ENCODE data around the gene CAND2.
"Not testable (repeated sequence)": the region's sequence is repeated elsewhere in the genome, so short reads cannot be mapped to it uniquely, and the experiment has no call there.

The CAND2 gene

DNA sequence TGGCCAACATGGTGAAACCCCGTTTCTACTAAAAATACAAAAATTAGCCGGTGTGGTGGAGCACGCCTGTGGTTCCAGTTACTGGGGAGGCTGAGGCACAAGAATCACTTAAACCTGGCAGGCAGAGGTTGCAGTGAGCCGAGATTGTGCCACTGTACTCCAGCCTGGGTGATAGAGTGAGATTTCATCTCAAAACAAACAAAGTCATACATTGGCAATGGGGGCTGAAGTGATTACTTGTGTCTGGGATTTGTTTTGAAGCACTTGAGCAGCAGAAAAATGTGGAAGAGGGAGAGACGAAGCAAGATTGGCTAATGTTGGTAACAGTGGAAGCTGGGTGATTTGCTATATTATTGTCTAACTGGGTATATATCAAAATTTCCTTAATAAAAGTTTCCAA, 24.0 kb upstream of the CAND2 start:
- no peak for DNase-seq

DNA sequence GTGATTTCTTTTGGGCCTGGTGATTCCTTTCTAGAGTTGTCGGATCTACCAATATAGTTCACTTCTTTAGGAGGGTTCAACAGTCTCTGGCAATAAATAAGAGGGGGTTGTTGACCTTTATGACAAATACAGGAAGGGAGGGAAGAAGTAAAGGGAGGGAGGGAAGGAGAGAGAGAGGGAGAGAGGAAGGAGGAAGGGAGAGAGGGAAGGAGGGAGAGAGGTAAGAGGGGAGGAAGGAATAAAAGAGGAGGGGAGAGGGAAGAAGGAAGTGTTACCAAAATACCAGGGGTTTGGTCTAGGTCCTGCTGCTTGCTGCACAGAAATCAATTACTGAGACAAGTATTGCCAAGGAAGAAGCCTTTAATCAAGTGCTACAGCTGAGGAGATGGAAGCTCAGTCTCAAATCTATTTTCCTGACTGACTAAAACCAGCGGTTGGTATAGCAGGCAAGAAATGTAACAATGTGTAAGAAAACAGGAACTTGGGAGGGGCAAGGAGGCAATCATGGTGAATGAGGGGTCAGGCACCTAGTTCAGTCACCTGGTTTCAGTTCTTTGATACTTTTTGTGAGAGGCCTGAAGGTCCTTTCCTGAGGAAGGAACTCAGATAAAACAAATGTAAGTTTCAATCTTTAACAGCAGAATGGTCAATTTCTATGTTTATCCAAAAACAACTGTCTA, 23.3 kb upstream of the CAND2 start:
- no peak for DNase-seq

DNA sequence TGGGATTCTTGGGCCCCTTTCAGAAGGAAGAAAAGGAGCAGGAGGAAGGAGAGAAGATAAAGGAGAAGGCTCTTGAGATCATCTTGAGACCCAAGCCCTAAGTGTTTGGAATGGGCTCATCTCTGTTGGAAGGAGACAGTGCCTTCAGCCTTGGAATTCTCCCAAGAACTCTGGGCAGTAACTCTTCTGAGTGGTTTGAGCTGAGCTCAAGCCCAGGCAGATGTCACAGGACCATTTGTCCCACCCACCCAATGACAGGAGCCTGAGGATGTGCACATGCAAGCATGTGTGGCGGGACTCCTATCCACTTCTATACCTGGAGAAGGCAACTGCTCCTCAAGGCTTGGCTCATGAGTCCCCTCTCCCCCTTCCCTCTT, 22.8 kb upstream of the CAND2 start:
- no peak for DNase-seq

DNA sequence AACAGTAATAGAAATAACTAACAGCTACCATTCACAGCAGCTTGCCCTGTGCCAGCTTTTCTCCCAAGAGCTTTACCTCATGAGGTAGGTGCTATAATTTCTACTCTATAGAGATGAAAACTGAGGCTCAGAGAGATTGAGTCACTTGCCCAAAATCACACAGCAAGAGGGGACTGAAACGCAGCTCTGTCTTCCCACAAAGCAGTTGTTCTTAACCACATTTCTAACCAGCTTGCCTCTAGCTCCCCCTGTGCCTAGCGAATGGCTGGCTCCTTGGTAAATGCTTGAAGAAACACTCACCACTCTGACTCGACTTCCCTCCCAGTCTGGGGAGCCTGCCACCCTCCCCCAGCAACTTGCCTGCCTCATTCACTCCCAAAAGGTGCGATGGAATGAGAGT, 21.9 kb upstream of the CAND2 start:
- DNase-seq, result no peak

DNA sequence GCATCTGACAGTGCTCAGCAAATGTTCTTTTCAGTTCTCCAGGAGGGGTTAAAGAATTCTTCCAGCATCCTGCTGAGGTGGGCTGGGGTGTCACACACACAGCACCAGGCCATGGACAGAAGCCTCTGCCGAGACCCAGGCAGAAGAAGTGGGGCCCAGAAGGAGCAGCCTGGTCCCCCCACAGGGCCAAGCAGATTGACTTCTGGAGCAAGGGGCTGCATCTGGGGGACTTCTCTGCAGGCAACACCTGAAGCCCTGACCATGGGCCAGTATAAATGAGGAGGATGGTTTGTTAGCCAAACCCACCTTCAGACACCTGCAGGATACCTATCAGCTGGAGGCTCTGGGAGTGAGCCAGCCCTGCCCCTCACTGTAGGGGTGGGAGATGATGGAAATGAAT, 21.3 kb upstream of the CAND2 start:
- DNase-seq, result no peak

DNA sequence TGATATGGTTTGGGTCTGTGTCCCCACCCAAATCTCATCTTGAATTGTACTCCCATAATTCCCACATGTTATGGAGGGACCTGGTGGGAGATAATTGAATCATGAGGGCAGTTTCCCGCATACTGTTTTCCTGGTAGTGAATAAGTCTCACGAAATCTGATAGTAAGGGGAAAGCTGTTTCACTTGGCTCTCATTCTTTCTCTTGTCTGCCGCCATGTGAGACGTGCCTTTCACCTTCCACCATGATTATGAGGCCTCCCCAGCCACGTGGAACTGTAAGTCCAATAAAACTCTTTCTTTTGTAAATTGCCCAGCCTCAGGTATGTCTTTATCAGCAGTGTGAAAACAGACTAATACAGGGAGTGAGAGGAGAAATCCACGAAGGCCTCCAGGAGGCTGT, 20.5 kb upstream of the CAND2 start:
- DNase-seq, result not testable (repeated sequence)

DNA sequence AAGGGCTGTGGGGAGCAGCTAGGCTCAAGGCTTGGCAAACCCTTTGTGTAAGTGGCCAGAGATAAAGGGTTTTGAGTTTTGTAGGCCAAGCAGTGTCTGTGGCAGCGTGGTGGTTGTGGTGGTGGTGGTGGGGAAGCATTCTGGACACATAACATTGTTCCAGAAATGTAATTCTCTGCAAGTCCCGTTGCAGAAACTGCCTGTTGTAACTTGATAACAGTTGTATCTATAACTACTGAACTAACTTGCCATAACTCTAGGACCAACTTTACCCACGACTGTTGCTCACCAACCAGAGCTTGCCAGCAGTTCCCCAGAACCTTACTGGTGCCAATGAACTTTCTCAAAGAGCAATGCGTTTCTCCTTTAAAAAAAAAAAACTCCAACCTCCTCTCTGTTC, 19.3 kb upstream of the CAND2 start:
- no peak for DNase-seq

DNA sequence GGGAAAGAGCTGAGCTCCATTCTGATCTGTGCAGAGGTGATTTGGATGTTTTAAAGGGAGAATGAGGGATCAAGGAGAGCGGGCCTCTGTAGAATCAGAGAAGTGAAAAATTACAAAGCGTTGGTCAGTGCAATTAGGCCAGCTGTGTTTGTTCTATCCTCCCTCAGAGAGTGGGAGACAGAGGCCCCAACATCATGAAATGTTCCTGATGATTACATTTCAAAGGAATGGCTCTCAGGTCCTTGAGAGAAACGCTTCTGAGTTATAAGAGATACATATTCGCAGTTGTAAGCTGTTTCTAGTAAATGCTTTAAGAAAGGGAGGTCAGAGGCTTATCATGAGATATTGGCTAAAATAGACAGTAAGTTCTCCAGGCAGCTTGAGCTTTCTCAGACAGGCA, 15.7 kb upstream of the CAND2 start:
- DNase-seq, result no peak

DNA sequence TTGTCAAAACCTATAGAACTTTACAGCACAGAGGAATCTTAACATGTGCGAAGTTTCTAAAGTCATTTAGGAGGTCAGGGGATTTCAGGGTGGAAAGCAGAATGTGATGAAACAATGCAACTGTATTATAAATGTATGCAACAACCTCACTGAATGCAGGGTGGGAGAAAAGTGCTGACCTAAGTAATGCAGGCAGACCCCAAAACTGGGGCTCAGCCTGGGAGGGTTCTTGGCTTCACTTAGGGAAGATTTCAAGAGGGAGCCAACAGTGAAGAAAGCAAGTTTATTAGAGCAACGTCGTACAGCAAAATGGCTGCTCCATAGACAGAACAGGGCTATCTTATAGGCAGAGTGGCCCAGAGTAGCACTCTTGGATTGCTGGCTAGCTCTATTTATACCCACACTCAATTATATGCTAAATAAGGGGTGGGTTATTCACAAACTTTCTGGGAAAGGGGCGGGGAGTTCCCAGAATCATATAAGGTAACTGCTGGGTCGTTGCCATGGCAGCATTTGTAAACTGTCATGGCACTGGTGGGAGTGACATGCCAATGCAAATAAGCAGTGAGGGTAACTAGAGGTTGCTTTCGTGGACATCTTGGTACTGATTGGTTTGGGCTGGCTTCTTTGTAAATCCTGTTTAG, 14.2 kb upstream of the CAND2 start:
- DNase-seq, result no peak

DNA sequence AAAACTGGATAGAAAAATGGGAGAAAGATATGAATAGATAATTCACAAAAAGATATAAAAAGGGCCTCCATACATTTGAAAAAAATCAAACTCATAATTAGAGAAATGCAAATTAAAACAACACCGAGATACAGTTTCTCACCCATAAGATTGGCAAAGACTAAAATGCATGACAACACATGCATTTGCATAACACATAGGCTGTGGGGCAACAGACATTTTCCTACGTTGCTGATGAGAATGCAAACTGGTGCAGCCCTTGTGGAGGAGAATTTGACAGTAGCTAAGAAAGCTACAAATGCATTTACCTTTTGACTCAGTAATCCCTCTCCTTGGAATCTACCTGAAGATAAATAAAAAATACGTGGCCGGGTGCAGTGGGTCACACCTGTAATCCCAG, 11.4 kb upstream of the CAND2 start:
- DNase-seq, result no peak

DNA sequence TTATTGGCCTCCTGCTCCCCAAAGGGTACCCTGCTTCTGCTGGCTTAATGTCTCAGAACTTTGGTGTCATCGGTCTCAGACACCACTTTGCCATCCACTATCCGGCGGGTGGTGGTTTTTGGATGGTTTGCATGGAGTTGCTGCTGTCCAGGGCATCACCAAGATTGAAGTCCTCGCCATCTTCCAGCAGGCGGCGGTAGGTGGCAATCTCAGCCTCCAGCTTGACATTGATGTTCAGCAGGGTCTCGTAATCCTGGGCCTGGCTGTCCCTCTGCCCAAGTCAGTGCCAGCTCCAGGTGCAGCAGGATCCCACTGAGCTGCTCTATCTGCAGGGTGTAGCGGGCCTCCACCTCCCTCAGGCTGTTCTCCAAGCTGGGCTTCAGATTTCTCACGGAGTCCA, 9.1 kb upstream of the CAND2 start:
- DNase-seq, result peak in 1 of 2 donors; percentile 57

DNA sequence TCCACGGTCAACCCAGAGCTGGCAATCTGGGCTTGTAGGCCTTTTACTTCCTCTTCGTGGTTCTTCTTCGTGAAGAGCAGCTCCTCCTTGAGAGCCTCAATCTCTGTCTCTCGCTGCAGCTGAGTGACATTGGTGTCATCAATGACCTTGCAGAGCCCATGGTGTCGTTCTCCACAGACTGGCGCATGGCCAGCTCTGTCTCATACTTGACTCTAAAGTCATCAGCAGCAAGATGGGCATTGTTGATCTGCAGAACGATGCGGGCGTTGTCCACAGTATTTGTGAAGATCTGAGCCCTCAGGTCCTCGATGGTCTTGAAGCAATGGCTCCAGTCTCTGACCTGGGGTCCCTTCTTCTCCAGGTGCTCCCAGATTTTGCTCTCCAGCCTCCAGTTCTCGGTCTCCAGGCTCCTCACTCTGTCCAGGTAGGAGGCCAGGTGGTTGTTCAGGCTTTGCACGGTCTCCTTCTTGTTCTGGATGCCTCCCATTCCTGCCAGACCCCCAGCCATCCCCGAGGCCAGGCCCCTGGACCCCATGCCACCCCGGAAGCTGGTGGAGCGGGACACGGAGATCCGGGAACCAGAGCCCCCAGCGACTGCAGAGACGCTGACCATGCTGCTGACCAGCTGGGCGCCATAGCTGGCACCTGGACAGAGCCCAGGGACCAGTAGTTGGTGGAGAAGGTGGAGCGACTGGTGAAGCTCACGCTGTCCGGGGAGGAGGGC, 8.4 kb upstream of the CAND2 start:
- not testable (repeated sequence) for DNase-seq

DNA sequence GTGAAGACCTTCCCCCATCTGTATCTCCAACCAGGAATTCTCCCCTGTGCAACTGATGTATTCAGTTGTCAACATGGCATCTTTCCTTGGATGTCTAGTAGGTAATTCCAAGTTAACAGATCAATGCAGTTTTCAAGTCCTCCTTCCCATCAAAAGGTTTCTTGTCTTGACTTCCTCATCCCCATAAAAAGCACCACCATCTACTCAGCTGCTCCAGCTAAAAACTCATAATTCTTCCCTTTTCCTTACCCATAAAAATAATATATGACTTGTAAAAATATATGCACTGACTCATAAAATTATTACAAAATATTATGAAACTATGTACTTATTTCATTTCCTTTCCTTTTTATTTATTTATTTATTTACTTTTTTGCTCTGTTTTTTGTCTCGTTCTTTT, 5.0 kb upstream of the CAND2 start:
- DNase-seq, result no peak

DNA sequence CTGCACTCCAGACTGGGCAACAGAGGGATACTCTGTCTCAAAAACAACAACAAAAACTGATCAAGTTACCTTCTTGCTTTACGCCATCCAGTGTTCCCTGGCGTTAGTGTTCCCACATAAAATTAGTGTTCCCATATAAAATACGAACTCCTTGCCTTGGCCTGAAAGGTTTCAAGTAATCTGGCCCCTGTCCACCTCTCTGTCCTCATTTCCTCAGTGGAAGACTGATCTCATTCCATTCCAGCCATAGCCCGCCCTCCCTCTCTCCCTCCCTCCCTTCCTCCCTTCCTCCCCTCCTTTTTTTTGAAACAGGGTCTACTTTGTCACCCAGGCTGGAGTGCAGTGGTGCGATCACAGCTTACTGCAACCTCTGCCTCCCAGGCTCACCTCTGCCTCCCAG, 2.8 kb upstream of the CAND2 start:
- no peak for DNase-seq

DNA sequence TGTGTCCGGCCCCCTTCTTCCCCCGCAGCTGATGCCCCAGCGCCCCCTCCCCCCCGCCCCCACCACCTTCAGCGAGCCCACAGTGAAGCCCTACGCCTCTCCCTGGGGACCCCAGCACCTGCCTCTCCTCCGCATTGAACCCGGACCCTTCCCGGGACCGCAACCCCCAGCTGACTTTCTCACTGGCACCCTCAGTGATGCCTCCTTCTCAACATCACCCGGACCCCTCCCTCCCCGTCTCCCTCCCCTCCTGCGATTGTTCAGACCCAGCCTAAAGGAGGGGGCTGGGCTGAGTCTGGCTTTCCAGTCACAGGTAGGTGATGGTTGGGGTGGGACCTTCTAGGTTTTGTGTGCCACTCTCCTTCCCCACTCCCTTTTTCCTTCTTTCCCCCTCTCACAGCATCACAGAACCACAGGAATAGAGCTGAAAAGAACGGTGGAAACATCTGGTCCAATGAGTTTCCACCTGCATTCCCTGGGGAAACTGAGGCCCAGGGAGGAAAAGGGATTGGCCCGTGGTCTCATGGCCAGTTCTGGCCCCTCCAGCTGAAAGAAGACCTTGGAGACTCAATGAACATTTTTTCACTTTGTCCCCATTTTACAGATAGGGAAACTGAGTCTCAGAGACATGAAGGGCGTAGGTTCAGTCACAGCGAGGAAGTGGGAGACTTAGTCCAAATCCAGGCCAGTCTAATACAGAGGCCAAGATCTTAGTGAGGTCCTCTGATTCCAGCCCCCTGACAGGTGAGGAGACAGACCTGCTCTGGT, 828 bp downstream of the CAND2 start:
- DNase-seq, result no peak

DNA sequence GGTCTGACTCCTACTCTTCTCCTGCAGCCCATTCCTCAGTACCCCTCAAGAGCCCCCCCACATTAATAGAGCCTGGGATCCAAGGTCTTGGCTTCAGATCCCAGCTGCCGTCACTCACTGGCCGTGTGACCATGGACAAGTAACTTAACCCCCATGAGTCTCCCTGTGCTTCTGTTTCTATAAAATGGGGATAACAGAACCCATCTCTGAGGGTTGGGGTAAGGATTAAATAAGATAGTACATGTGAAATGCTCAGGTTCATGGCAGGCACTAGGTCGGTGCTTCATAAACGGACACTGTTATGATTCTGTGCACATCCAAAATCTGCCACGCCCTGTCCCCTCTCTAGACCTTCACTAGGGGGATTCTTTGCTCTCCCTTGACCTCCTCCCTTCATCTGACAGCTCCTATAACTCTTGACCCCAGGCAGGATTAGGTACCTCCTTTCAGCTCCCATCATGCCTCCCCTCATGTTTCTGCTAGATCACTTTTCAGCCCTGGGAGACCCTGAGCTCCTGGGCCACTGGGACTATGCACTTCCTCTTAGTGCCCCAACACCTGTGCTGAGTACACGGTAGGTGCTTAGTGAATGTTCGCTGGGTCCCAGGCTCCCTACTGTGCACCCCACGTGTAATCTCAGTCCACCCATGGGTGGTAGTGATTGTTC, 1.5 kb downstream of the CAND2 start:
- DNase-seq, result no peak

DNA sequence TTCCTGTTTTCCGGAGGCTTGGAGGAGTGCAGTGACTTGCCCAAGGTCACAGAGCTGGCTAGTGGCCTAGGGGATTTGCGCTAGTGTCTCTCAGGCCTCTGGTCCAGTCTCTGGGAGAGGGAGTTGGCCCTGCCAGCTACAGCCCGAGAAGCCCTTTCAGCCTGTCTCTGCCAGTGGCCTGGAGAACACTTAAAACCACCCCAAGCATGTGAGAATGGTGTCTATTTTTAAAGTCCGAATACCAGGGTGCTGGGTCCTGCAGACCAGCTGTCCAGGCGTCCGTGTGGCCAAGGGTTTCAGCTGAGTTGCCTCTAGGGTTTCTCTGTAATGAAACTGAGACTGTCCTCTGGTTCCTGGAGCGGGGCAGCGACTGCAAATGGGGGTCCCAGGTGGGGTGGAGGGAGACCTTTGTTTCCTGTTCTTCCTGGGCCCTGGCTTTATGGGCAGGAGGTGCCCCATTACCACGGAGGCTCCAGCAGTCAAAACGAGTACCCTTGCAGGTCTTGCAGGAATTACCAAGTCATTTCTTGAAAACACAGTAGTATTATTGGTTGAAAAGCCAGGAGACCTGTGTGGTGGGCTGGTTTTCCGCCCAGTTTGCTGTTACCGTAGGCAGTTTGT, 2.2 kb downstream of the CAND2 start:
- no peak for DNase-seq

DNA sequence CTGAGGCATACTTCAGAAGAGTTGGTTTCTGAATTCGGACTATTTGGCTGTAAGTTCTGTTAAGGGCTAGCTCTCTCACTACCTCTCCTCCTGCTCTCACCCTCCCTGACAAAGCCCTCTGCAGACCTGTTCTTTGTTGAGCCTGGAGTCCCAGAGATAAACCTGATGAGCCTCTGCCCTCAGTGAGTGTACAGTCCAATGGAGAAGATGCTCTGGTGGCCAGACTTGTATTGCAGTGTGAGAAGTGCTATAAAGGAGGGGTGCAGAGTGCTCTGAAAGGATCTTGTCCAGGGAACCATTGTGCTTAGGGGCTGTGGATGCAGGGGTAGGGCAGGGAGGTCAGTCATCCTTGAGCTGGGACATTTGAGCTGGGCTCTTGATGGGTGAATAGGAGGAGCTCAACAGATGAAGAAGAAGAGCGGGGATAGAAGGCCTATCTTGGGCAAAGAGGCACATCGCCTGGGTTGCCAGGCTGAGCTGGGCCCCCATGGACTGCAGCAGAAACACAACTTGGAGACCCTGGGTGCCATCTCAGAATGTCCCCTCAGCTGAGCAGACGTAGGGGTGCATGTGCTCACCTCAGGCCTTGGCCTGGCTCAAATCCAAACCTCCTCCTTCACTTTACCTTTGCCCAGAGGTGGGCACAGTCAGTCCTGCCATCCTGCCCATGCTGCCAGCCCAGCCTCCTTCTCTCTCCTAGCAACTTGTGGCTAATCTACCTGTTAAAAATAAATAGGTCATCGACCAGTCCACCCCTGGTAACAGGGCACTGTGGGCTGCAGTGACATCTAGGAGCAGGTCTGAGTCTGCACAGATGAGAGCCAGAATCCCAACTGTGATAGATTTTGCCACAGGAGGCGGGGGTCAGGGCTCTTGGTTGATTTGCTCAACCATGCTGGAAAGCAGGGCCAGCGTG, 3.3 kb downstream of the CAND2 start:
- DNase-seq, result no peak

DNA sequence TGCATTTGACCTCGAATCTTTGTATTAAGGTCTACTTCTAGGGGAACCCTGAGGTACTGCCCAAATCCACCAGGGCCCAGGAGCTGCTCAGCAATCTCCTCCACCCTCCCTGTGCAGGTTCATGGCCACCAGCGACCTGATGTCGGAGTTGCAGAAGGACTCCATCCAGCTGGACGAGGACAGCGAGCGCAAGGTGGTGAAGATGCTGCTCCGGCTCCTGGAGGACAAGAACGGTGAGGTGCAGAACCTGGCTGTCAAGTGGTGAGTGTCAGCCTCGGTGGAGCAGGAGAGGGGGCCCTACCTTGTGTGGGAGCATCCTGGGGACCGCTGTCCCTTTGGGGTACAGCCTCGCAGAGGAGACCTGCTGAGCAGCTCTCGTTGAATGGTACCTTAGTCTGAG, 6.9 kb downstream of the CAND2 start:
- no peak for DNase-seq

DNA sequence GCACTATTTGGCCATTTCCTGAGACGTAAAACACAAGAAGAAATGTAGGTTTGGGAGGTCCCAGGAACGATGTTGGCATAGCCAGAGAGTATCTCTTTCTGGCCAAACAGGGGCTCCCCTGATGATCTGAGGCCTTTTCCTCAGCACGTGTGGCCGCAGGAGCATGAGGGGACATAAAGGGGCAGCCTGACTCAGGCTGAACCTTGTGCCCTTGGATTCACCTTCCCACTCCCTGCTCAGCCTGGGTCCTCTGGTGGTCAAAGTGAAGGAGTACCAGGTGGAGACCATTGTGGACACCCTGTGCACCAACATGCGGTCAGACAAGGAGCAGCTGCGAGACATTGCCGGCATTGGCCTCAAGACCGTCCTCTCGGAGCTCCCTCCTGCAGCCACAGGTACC, 10.6 kb downstream of the CAND2 start:
- no peak for DNase-seq

DNA sequence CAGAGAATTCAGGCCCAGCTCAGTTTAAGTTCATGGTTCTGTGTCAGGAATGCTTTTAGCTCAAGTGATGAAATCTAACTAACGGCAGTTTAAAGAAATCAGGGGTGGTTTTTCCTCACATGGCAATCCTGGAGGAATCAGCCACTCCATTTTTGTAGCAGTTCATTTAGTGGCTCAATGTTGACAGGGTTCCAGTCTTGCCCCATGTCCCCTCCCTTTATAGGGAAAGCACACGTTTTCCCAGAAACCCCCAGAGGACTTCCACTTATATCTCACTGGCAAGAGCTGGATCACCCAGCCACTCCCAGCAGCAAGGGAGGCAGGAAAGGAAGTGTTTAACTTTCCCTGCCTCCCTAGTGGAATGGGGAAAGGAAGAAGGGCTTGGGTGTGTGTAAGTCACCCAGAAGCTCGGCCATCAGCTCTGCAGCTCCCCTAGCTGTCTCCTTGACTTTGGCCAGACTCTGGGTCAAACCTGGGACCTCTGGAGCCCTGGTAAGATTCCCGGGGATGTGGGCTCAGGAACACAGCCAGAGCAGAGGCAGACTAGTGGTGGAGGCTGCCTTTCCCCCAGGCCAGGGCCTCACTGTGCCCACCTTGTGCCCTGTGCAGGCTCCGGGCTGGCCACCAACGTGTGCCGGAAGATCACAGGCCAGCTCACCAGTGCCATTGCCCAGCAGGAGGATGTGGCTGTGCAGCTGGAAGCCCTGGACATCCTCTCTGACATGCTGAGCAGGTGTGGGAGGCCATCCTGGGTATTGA, 11.3 kb downstream of the CAND2 start:
- DNase-seq, result no peak

Measured in CD4-positive, alpha-beta T cell treated with Interleukin-1 beta for 1 hour (primary cell).